GM18520 (cell line): ENCODE measurements around the gene TBC1D22B.
"Not testable (repeated sequence)": the region's sequence is repeated elsewhere in the genome, so short reads cannot be mapped to it uniquely, and the experiment has no call there.

Source experiments
- ATAC-seq: cut with Tn5 transposase; IDR thresholded peaks from one replicate; pipeline ENCODE4 v1.9.1; 2021; ENCODE audit not compliant: unreplicated experiment

Gene TBC1D22B

DNA sequence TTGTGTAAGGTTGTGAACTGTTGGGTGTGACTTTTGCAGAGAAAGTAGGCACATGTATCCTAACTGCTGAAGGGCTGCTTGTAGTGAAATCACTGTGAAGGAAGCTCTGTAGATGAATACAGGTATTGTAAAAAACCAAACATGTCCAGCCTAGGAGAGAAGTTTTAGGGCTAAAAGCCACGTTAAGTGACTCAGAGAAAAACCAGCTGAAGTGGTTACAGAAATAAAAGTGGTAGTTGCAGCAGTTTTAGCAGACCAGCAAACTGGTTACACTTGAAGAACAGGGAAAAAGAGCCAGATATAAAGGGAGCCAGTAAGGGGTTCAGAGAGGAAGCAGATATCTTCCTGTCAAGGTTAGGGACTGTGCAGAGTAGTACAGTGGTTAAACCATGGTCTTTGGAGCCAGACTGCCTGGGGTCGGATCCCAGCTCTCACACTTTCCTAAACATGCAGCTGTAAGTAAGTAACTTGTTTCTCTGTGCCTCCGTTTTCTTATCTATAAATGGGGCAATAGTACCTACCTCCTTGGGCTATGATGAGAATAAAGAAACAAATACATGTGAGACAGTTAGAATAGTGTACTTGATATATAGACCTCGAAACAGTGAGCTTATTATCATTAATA is 62.4 kb downstream of the TBC1D22B start:
- no peak for ATAC-seq

DNA sequence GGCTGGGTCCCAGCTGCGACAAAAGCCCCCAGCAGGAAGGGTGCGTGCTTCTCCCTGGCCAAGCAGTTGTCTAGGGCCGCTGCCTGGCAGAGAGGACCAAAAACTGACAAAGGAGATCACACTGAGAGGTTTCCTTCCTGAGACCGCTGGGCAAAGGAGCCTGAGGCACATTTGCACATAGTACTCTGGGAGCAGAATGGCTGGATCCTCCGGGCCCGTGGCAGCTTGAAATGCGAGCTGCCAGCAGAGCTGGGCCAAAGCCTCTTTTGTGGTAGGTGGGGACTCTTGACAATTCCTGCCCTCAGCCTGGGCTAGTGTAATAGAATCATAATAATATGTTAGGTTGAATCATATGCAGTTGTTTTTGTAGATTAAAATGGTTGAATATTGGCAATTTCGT is 63.1 kb downstream of the TBC1D22B start:
- ATAC-seq = no peak

DNA sequence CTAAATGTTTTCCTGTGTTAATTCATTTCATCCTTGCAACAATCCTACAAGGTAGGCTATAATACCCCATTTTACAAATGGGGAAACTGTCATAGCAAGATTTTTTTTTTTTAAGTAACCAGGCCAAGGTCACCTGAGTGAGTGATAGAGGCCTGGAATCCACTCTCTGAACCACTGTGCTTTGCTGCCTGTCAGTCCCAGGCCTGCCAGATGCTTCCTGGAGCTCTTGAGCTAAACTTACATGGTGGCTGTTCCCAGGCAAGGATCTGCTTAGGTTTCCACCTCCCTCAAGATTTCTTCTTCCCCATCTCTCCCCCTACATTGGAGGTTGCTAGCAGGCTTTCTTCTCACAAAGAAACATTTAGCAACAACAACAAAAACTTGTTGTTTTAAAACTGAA is 63.5 kb downstream of the TBC1D22B start:
- no peak for ATAC-seq

DNA sequence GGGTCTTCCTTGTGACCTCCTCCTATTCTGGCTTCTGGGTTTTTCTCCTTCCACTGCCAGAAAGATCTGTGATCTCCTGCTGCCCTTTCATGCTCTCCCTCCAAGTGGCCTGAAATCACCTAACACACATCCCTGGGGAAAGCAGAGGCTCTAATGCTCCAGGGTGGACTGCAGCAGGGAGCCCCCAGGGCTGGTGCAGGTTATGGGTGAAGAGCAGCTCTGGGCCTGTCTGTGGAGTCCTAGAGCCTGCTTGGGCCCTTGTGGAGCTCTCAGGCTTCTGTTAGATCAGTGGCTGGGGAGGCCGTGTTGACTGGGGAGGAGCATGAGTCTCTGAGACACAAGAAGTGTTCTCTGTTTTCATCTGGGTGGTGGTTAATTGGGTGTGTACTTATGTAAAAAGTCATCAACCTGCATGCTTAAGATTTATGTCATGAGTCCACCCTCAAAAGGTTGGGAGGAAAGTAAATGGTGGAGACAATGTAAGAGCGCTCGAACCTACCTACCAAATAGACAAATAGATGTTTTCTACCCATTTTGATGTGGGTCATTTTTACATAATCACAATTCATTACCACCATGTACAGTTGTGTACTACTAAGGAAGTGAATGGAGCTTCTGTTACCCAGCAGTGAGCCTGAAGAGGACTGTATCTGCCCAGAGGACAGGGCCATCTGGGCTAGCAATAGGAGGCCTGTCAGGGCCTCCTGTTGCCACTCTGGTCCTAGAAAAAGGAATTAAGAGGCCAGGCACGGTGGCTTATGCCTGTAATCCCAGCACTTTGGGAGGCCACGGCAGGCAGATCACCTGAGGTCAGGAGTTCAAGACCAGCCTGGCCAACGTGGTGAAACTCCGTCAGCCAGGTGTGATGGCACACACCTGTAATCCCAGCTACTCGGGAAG is 64.2 kb downstream of the TBC1D22B start:
- ATAC-seq = no peak

DNA sequence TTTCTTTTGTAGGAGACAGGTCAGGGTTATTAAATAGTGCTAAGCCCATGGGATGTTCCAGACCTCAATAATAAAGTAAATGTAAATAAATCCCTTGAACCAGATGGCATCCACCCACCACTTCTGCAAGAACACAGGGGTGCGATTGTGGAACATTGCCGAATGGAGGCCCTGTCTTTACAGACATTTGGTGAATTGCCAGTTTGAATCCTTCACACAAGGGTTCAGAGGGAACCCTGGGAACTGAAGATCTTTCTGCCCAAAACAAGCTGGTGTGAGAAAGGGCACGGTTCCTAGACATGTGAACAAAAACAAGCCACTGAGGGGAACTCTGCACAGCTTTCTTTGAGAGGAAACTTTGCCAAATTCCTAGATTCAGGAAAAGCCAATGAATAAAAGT is 66.0 kb downstream of the TBC1D22B start:
- ATAC-seq = no peak

DNA sequence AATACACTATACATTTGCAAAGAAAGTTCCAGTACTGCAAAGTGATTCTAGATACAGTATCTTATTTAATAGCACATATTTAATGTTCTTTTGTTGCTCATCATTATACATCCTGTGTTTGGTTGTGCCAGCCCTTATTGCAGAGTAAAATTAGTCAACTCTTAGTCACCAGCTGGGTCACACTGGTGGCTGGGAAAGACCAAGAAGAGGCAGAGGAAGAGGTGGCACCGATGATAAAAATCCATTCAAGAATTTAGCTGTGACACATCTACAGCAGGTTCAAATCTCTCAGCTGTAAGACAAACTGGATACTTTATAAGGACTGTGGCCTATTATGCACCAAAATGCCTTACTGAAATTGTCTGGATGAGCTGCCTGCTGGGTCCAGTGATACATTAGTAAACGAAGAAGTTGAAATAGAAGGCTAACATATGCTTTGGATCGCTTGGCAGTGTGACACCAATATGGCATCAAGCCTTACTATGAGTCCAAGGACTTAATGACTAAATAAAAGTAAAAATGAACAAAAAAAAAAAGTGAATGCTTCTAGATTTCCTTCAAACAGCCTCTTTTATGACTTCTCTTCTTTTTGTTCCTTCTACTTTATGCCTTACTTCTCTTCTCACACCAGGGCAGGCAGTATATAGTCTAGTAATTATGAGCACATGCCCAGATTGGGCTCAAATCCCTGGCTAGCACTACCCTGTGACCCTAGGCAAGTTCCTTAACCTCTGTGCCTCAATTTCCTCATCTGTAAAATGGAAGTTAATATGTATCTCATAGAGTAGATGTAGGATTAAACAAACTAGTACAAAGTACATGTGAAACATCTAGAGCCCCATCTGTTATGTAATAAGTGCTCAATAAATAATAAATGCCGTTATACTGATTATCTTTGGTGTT is 66.8 kb downstream of the TBC1D22B start:
- ATAC-seq = no peak

DNA sequence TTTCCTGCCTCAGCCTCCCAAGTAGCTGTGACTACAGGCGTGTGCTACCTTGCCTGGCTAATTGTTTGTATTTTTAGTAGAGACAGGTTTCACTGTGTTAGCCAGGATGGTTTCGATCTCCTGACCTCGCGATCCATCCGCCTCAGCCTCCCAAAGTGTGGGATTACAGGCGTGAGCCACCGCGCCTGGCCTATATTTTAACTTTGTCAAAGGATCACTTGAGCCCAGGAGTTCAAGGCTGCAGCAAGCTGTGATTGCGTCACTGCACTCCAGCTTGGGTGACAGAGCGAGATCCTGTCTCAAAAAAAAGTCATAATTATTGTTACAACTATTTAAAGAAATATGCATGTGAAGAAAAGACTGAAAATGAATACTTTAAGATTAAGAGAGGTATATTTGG is 72.8 kb downstream of the TBC1D22B start:
- ATAC-seq = not testable (repeated sequence)

DNA sequence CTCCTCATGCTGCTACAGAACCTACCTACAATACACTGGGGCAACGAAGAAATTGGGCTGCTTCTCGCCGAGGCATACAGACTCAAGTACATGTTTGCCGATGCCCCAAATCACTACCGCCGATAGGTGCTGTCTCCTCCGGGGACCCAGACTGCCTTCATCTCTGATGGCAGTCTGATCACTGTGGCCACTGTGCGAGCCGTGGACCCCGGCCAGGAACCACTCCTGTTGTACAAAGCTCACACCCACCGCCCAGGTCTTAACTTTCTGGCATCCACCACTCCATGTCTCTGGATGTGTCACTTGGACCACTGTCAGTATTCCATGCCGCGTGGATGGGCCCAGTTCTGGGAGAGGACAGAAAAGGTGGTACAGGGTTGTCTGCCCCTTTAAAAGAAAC is 73.5 kb downstream of the TBC1D22B start:
- ATAC-seq = no peak

DNA sequence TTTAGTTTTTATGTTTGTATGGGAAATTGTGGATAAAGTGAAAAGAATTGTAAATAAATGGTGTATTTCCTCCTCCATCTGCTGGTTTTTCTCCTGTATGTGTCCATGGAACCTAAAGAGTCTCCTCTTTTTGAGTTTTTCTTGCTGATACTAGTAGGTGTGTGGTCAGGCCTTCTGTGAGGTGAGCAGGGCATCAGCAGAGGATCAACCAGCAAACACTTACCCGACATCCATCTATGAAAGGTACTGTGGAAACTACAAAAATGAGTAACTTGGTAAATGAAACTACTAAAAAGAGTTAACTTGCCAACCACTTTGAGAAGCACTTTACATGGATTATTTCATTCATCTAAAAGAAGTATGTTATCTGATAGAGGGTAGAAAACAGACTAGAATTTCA is 75.3 kb downstream of the TBC1D22B start:
- no peak for ATAC-seq

DNA sequence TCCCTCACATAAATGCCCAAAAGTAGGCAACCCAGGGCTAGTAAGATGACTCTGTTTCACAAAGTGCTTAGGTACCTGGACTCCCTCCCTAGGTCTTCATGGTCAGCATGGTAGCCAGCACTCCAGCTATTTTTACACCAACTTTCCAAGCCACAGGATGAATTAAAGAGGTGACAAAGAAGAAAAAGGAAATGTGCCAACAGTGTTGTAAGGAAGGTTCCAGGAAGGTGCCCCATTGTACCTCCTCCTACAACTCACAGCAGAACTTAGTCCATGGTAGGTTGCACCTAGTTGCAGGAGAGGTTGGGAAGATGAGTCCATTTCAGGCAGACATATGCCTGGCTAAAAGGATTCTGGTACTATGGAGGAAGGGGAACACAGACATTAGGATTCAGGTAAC is 76.5 kb downstream of the TBC1D22B start:
- ATAC-seq = no peak

DNA sequence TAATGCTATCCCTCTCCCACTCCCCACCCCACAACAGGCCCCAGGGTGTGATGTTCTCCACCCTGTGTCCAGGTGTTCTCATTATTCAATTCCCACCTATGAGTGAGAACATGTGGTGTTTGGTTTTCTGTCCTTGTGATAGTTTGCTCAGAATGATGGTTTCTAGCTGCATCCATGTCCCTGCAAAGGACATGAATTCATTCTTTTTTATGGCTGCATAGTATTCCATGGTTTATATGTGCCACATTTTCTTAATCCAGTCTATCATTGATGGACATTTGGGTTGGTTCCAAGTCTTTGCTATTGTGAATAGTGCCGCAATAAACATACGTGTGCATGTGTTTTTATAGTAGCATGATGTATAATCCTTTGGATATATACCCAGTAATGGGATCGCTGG is 80.7 kb downstream of the TBC1D22B start:
- not testable (repeated sequence) for ATAC-seq

DNA sequence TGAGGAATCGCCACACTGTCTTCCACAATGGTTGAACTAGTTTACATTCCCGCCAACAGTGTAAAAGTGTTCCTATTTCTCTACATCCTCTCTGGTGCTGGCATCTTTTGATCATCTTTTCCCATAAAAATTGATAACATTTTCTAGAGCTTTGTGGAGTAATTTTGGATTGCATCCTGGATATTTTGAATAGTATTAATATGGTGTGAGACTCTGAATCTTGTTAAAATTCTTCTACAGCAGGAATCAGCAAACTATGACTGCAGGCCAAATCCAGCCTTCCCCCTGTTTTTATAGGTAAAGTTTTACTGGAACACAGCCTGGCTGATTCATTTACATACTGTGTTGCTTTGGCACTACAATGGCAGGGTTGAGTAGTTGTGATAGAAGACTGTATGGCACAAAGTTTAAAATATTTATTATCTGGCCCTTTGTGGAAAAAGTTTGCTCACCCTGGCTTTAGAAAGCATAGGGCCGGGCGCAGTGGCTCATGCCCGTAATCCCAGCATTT is 81.2 kb downstream of the TBC1D22B start:
- no peak for ATAC-seq

DNA sequence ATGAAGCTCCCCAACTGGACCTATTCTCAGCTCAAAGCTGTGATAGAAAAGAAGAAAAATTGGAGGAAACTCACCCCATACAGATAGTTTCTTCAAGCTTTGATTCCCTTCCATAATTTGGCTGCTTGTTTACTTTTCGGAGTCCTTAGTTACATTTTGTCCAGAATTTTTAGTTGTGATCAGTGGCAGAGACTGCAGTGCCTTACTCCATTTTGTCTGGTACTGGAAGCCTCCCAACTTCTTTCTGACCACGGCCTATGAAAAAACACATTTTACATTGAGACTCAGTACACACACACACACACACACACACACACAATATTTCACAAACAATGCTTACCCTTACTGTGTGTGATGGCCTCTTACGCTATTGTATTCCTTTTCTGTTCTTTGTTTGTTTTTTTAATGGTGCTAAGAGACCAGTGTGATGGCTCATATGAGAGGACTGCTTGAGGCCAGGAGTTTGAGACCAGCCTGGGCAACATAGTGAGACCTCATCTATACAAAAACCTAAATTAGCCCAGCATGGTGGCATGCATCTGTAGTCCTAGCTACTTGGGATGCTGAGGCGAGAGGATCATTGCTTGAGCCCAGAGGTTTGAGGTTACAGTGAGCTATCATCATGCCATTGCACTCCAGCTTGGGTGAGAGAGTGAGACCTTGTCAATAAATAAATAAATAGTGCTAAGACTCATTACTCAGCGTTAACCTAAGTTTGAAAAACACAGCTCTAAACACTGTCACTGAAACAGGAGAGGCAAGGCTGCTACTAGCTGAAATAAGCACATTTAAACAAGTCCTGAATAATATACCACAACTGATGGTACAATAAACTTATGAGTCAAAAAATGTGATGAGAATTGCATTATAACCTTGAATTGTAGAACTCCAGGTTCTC is 82.4 kb downstream of the TBC1D22B start:
- ATAC-seq = no peak

DNA sequence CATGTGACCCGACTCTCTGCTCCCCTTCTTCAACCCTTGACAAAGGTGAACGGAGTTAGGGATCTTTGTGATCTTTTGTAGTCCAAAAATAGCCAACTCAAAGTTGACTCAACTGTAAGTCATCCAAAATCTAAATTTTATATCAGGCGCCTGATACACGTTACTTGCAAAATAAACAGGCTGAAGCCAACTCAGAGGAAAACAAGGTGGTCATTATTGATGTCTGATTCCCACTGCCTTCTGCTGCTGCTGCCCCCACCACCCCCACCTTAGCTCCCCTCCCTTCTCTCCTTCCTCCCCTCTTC is 83.0 kb downstream of the TBC1D22B start:
- no peak for ATAC-seq

DNA sequence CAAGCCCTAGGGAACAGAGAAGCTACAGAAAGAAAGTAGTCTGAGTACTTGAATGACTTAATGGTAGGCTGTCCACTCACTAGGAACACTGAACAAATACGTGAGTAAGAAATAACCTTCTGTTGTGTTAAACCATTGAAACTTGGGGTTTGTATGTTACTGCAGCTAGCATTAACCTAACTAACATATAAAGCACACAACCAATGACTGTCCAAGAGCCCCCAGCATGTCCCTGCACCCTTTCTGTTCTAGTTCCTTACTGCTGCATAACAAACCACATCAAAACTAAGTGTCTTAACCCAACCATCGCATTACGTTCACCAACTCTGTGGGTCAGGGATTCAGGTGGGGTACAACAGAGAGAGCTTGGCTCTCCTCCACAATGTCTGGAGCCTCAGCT is 85.7 kb downstream of the TBC1D22B start:
- no peak for ATAC-seq

DNA sequence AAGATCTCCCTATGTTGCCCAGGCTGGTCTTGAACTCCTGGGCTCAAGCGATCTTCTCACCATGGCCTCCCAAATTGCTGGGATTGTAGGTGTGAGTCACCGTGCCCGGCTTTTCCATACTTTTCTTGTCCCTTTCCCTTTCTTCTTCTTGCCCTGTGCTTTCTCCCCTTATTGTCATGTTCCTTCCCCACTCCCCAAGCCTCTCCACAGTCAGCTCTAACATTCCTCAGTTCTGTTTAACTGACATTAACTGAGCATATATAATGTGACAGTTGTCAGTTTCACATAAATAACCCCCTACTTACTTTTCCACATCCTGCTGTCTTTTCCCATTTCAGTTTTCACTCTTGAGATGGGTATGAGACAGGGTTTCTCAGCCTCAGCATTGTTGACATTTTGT is 86.7 kb downstream of the TBC1D22B start:
- no peak for ATAC-seq

DNA sequence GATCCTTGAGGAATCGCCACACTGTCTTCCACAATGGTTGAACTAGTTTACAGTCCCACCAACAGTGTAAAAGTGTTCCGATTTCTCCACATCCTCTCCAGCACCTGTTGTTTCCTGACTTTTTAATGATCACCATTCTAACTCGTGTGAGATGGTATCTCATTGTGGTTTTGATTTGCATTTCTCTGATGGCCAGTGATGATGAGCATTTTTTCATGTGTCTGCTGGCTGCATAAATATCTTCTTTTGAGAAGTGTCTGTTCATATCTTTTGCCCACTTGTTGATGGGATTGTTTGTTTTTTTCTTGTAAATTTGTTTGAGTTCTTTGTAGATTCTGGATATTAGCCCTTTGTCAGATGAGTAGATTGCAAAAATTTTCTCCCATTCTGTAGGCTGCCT is 88.2 kb downstream of the TBC1D22B start:
- ATAC-seq = not testable (repeated sequence)

DNA sequence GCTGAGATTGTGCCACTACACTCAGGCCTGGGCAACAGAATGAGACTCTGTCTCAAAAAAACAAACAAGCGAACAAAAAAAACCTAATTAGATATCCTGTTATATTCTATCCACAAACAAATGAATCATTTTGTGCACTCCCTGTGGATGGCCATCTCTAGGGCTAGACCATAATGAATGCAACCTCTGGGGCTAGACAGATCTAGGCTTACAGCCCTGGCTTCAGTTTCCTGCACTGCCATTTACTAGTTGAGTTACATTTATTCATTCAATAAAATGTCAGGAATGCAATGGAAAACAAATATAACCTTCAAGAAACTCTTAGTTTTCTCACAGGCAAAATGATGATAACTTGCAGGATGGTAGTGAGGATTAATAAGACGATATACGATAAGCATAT is 89.6 kb downstream of the TBC1D22B start:
- ATAC-seq = no peak

DNA sequence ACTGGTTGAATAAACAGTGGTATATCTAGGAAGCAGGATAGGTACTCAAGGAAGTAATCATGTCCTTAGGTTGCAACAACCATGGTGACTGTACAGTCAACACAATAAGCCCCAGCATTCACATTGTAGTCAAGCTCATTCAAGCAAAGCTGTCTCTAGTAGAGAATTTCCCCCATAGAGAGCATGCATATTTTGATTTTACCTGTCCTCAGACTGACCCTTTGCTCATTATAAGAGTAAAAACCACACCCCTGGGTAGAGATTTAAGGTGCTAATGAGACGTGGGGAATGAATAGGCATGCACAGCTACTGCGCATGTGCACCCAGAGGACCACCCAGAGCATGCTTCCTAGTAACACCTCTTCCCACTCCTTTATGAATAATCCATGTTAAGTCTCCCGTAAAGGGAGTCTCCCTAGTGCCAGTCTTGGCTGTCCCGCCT is 90.1 kb downstream of the TBC1D22B start:
- ATAC-seq = no peak

DNA sequence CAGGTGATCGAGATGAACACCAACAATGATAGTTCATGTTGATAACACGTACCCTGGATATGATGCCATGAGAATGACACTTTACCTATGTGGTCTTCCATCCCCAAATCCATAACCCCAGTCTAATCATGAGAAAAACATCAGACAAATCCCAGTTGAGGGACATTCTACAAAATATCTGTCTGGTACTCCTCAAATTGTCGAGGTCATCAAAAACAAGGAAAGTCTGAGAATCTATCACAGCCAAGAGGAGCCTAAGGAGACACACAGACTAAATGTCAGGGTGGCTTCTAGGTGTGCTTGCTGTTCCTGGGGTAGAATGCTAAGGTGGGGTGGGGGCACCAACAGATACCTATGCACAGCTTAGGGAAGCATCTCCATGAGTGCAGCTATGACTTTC is 93.5 kb downstream of the TBC1D22B start:
- ATAC-seq = no peak
